Neutrophil (primary cell): Measurements from ENCODE around the gene KREMEN2.

Experiments used
- H3K27ac ChIP-seq: fragments of 200-600 bp; sonication (generic); 2 replicates; pipeline ENCODE4 v1.5.1; 2016; ENCODE audit warnings: mild to moderate bottlenecking, moderate library complexity
- H3K27me3 ChIP-seq: fragments of 200-600 bp; sonication (generic); 2 replicates; pipeline ENCODE4 v1.6.0; 2016; ENCODE audit warnings: mild to moderate bottlenecking
- H3K36me3 ChIP-seq: fragments of 200-600 bp; sonication (generic); 2 replicates; pipeline ENCODE4 v1.5.1; 2017
- H3K4me1 ChIP-seq, 2 experiments: fragments of 200-600 bp in 1 of 2; sonication (generic) in 1 of 2; 1 replicate in 1 of 2; 2 replicates in 1 of 2; pipeline versions ENCODE4 v1.5.1 to v1.6.1; 2013 to 2016; ENCODE audit warnings: low read depth in 1 of 2, low read length in 1 of 2, mild to moderate bottlenecking in 1 of 2, moderate library complexity in 1 of 2; ENCODE audit not compliant: control insufficient read depth in 1 of 2, insufficient read depth in 1 of 2
- H3K4me3 ChIP-seq, 2 experiments: fragments of 200-600 bp in 1 of 2; sonication (generic) in 1 of 2; 1 replicate in 1 of 2; 2 replicates in 1 of 2; pipeline ENCODE4 v1.5.1; 2013 to 2016; ENCODE audit warnings: low read depth in 1 of 2, low read length in 1 of 2, mild to moderate bottlenecking in 1 of 2, moderate library complexity in 1 of 2
- H3K9me3 ChIP-seq: fragments of 200-600 bp; sonication (generic); 2 replicates; pipeline ENCODE4 v1.5.1; 2016
- TF ChIP-seq, protein P1 (sequence below): fragments of 200-600 bp; sonication (generic); IDR thresholded peaks from 2 replicates; pipeline ENCODE4 v1.5.1; 2016; ENCODE audit warnings: antibody characterized with exemption

KREMEN2 gene

DNA sequence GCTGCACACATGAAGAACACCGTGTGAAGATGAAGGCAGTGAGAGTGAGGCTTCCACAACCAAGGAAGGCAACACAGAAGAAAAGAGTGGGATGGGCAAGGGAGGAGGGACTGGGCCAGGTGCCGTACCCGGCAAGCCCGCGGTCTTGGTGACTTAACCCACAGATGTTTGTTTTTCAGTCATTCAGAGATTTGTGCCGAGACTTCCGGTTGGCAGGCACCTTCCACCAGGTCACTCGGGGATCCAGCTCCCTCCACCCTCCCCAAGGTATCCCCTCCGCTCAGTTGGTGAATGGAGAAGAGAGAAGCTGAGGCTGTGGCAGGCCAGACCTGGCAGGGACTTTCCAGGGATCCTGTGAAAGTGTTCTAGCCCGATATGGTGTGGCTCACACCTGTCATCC lies 4.9 kb upstream of the KREMEN2 start:
- no peak overlapping the region for H3K27ac ChIP-seq
- H3K36me3 ChIP-seq = no peaks in the 10 kb centered on the region
- H3K27me3 ChIP-seq = peaks cover 26% of the 10 kb centered on the region
- no peak overlapping the region for H3K4me3 ChIP-seq
- H3K9me3 ChIP-seq = no peaks in the 10 kb centered on the region
- H3K4me1 ChIP-seq = peaks cover 49 to 56% of the 10 kb centered on the region in 2 experiments
- TF ChIP-seq, protein P1, sequence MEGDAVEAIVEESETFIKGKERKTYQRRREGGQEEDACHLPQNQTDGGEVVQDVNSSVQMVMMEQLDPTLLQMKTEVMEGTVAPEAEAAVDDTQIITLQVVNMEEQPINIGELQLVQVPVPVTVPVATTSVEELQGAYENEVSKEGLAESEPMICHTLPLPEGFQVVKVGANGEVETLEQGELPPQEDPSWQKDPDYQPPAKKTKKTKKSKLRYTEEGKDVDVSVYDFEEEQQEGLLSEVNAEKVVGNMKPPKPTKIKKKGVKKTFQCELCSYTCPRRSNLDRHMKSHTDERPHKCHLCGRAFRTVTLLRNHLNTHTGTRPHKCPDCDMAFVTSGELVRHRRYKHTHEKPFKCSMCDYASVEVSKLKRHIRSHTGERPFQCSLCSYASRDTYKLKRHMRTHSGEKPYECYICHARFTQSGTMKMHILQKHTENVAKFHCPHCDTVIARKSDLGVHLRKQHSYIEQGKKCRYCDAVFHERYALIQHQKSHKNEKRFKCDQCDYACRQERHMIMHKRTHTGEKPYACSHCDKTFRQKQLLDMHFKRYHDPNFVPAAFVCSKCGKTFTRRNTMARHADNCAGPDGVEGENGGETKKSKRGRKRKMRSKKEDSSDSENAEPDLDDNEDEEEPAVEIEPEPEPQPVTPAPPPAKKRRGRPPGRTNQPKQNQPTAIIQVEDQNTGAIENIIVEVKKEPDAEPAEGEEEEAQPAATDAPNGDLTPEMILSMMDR = no peak

DNA sequence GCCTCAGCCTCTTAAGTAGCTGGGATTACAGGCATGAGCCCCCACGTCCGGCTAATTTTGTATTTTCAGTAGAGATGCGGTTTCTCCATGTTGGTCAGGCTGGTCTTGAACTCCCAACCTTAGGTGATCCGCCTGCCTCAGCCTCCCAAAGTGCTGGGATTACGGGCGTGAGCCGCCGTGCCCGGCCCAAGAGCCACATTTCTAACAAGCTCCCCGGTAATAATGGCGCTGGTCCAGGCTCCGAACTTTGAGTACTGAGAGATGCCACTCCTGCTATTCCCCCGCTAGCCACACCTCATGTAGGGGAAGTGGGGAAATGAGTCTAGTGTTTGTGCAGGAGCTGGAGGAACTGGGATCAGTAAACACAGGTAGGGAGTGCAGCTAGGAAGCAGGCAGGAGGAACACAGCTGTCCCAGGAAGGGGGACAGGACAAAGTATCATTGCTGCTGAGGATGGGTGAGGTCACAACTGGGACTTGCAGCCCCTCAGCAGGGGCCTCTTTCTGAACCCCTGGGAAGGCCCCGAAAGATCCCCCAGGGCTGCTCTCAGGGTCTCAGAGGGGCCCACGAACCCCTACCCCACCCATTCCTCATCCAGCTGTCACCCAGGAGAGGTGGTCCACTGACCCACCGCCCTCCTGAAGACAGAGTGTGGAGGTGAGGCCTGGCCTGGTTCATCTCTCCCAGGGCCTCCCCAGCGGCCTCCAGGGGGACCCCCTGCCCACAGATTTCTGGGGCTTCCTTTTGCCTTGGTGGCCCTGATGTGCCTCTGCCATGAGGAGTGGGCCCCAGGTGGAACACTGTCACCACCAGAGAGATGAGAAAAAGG lies 3.7 kb upstream of the KREMEN2 start:
- Histone ChIP-seq H3K4me1 (peaks cover 52 to 59% of the 10 kb centered on the region in 2 experiments), H3K27me3 (peaks cover 37% of the 10 kb centered on the region), H3K4me3 (no peak overlapping the region), H3K9me3 (no peaks in the 10 kb centered on the region), H3K36me3 (no peaks in the 10 kb centered on the region), H3K27ac (no peak overlapping the region)
- TF ChIP-seq, protein P1 = no peak

DNA sequence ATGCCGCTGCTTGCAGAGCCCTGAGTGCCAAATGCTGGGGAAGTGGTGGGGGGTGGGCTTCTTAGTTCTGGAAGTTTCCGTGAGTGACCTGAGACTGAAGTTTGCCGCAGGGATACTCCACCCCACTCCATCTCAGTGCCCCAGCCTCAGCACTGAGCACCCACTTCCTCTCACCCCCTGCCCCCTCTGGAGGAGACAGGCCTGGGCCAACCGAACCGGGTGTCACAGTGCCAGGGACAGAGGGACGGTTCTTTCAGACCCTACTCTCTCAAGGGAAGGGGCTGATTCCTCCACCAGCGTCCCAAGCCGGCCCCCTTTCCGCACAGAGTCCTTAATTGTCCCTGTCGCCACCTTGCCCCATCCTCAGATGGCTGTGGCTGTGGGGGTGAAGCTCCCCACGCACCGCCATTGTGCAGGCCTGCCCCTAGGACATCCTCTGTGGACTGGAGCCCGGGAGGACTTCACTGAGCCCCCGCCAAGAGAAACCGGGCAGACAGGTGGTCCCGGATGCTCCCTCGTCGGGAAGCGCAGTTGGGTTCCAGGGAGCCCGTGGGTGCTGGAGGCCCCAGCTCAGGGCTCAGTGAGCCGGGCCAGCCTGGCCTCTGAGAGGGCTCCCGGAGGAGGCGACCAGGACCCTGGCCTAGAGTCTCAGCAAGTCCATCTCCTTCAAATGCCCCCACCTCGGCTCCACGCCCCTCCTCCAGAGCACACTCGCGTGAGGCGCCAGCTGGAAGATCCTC lies 1.6 kb upstream of the KREMEN2 start:
- peaks cover 59% of the 10 kb centered on the region for H3K27me3 ChIP-seq
- TF ChIP-seq, protein P1 = no peak
- H3K36me3 ChIP-seq = no peaks in the 10 kb centered on the region
- no peak overlapping the region for H3K27ac ChIP-seq
- H3K4me3 ChIP-seq = no peak overlapping the region
- no peaks in the 10 kb centered on the region for H3K9me3 ChIP-seq
- H3K4me1 ChIP-seq = peaks cover 53 to 54% of the 10 kb centered on the region in 2 experiments

DNA sequence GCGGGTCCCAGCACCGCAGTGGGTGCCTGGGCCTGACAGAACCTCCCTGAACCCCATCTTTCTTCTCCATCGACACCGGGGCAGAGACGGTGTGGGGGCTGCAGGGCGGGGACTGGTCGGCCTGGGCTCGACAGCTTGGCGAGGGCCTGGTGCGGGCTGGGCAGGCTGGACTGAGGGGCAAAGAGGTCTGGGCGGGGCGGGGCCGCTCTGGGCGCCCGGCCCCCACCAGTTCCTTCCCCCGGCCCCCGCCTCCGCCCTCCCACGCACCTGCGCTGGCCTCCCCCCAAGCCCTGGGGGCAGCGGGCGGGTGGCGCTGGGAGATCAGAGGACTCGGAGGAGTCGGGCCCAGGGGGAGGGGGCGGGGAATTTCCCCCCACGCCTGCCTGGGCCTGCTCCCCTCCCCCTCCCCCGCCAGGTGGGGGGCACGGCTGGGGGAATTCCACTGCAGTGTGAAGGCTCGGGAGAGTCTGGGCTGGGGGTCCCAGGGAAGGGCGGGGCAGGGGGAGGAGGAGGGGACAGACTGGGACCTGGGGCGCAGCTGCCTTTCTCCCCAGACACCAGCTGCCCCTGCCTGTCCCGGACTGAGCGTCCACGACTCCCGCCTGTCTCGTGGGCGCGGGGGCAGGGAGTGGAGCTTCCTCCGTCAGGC lies 877 bp upstream of the KREMEN2 start:
- H3K27me3 ChIP-seq = peaks cover 66% of the 10 kb centered on the region
- H3K36me3 ChIP-seq = no peaks in the 10 kb centered on the region
- no peaks in the 10 kb centered on the region for H3K9me3 ChIP-seq
- TF ChIP-seq, protein P1 = no peak
- H3K27ac ChIP-seq = no peak overlapping the region
- H3K4me1 ChIP-seq = peaks cover 59 to 60% of the 10 kb centered on the region in 2 experiments
- H3K4me3 ChIP-seq = peak overlapping the region in 1 of 2 experiments; percentile 61

DNA sequence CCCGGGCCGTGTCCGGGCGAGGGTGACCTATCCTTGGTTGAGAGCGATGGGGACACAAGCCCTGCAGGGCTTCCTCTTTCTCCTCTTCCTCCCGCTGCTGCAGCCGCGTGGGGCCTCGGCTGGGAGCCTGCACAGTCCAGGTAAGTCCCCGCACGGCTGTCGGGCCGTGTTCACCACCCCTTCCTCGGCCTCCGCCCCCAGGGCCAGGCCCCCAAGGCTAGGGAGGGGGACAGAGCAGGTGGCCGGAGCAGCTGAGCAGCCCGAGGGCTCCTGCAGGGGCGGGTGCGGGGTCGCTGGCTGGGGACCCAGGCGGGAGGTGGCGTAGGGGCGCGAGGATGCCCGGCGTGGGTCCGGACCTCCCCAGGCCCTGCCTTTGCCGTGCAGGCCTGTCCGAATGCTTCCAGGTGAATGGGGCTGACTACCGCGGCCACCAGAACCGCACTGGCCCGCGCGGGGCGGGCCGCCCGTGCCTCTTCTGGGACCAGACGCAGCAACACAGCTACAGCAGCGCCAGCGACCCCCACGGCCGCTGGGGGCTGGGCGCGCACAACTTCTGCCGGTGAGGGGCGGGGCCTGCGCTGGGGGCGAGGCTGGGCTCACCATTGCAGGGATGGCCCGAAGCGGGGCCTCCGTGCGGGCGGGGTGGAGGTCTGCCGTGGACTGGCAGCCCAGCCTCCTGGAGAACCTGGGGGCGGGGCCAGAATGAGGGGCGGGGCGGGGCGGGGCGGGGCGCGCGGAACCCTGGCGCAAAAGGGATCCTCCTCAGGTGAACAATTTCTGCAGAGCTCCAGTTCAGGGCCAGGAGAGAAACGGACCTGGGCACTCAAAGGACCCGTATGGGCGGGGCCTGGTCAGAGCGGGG lies 631 bp downstream of the KREMEN2 start:
- TF ChIP-seq, protein P1 = no peak
- no peaks in the 10 kb centered on the region for H3K9me3 ChIP-seq
- H3K4me3 ChIP-seq = peak overlapping the region; percentile 42 to 61
- peaks cover 72% of the 10 kb centered on the region in 2 experiments for H3K4me1 ChIP-seq
- H3K36me3 ChIP-seq = no peaks in the 10 kb centered on the region
- peaks cover 73% of the 10 kb centered on the region for H3K27me3 ChIP-seq
- peak overlapping the region; percentile 56 for H3K27ac ChIP-seq
